ENCODE data around the gene CPSF4L.

The CPSF4L gene

DNA sequence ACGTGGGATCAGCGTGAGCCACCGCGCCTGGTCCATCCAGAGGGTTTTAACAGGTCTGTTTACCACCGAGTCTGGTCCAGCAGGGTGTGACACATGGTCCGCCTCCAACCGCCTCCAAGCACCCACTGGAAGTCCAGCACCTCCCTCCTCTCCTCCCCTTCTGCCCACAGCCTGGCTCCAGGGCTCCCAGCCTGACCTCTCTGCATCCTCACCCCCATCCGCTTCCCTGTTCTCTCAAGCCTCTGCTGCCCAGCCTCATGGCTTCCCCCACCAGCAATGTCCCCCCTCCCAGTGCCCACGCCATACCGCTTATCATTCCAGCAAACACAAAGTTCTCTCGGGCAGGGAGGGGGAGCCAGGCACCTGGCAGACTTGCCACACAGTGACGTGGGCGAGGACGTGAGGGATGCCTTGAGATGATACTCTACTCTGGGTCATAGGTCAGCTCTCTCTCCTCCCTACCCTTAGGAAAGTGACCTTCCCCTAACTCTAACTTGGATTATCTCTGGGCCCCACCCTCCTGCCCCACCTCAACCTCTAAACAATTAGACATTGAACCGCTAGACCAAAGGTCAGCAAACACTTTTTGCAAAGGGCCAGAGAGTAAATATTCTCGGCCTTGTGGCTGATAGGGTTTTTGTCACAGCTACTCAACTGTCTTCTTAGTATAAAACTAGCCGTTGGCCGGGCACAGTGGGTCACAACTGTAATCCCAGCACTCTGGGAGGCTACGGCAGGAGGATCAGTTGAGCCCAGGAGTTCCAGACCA is 27.0 kb upstream of the CPSF4L start:
- DNase-seq: no peak

DNA sequence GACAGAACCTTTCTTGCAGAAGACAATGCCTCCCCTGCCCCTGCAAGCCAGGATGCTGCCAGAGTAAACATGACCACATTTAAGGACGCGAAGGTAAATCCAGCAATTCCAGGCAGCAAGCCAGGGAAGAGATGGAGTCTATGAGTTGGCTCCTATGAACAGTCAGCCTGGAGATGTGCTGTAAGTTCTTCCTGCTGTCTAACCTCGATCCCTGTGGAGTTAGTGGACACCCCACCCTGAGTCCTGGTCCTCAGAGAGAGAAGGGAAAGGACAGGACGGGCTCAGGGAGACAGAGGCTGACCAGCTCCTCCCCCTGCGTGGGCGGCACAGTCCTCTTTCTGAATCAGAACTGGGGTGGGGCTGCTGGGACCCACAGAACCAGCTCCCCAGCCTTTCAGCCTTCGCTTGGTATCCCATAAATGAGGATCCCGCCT is 25.2 kb upstream of the CPSF4L start:
- DNase-seq: no peak

DNA sequence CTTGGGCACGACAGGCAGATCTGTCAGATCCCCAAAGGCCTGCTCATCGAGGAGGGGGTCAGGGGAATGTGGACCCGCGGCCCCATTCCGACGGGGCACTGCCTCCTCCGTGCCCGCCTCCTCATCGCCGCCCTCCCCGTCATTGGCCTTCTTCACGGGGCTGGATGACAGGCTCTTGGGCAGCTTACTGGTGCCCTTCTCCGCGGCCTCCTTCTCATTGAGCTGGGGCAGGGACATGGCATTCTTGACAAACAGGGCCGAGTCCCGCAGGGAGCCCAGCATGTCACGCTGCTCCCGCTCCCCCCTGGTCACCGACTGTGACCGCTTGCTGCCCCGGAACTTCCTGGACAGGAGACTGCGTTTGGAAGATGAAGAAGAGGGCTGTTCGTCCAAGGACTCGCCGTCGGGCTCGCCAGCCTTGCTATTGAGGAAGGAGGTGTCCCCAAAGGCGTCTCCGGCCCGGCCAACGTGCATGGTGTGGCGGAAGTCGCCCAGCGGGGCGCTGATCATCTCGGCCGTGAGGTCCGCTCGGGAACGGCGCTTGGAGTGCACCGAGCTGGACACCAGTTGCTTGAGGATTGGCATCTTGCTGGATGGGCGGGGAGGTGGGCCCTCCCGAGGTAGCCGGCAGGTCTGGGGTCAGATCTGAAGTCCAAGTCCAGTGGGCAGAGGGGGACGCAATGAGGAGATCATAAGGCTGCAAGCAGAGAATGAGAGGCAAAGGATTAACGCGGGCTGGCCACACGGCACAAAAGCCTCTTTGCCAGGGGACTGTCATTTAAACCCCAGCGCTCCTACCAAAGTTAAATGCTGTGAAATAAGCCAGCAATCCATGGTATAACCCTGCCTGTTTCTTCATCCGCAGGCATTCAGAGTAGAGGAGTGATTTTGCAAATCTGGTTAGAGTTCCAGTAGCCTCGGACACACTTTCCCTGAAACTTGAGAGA is 24.5 kb upstream of the CPSF4L start:
- no peak for DNase-seq

DNA sequence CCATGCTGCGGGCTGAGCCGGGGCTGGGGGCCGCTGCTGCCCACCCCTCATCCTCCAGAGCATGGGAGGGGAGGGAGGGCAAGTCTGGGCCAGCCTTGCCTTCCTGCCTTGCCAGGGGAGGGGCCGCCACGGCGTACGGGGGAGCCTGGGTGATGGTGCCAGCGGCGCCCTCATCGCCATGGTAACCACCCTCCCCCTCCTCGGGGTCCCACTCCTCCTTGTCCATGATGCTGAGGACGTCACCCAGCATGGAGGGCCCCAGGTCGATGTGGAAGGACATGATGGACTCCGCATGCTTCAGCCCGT is 23.9 kb upstream of the CPSF4L start:
- DNase-seq: no peak

DNA sequence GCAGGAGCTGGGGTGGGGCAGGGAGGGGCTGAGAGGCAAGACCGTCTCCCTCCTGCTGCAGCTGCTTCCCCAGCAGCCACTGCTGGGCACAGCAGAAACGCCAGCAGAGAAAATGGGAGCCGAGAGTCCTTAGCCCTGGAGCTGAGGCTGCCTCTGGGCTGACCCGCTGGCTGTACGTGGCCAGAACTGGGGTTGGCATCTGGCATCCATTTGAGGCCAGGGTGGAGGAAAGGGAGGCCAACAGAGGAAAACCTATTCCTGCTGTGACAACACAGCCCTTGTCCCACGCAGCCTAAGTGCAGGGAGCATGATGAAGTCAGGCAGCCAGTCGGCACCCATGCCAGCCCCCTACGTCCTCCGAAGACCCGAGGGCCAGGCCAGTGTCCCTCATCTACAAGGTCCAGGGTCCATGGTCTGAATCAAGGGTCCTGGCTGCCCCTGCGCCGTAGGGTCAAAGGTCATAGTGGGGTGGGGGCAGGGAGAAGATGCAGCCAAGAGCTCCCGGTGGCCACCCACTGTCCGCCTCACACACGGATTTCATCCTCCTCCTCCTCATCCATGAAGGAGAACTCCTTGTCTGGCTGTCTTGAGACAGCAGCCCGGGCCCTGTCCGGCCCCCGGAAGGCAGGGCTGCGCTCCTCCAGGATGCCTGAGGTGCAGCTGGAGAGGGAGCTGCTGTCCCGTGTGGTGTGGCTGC is 23.4 kb upstream of the CPSF4L start:
- DNase-seq: no peak

DNA sequence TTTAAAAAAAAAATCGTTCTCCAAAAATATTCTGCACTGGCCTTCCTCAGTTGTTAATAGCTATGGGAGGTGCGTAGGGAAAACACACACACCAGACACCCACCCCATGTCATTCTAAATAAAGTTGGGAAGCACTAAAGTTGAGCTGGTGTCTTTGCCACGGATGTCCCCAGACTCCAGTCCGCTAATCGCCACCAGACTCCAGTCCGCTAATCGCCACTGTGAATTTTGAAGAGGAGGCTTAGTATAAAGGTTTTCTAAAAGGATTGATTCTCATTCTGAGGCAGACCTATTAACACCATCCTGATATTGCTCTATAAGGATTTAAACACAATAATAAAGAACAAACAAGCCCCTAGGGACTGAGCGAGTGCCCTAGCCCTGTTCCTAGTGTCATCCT is 22.7 kb upstream of the CPSF4L start:
- no peak for DNase-seq

DNA sequence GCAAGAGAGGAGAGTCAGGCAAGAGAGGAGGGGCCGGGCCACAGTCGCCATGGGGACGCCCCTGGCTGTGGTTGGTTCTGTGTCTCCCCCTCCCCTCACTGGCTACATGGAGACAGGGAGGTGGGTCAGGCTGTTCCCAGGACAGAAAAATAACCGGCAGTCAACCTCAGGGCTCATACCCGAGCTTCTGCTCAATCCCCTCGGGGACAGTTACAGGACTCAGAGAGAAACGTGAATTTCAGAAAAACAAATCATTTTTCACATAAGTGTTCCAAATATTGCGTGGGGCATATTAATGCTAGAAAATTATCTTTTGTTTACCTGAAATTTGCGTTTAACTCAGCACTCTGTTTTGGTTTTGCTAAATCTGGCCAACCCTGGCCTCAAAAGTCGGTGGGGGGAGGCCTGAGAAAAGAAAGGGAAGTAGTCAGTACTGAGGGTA is 22.2 kb upstream of the CPSF4L start:
- DNase-seq: no peak

DNA sequence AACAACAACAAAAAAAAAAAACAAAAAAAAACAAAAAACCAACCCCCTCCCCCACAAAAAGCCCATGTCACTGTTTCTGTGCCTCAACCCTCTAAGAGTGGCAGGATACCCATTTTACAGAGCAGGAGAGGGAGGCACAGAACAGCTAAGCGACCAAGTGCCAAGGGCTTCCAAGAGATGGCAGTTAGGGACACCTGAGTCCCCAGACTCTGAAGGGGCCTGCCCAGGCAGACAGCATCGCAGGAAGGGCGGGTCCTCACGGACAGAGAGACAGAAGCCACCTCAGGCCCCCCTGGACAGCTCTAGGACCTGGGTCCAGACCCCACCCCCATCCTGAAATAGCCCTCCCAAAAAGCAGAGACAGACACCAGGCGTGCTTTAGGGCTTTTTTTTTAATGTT is 21.6 kb upstream of the CPSF4L start:
- no peak for DNase-seq

DNA sequence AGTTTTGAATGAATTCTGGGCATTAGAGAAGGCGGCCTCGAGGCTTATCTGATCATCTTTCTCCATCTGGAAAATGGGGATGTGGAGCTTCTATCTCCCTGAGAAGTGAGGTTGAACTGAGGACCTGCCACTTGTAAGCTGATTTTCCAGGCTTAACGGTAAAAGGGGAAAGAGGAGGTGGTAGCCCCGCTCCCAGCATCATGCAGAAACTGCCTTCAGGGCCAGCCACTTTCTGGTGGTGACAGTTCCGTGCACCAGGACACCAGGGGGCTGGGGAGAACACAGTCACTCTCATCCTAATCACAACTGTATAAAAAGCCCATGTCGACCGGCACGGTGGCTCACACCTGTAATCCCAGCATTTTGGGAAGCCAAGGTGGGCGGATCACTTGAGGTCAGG is 20.9 kb upstream of the CPSF4L start:
- DNase-seq: no peak

DNA sequence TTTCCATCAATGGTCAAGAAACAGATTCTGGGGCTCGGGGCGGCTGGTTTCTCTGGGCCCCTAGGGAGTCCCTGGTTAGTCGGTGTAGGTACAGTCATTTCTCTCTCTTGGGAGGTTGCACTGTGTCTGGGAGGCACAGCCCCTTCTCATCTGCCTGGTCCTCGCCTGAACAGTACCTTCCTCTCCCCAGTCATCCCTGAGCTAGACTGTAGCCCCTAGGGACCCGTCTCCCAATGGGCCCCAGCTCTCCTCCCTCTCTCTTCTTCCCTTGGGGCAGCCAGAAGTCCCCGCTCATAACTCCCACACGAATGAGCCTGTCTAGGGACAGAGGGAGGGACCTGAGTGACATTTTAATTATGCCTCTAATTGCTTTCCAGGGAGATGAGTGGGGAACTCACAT is 20.2 kb upstream of the CPSF4L start:
- DNase-seq: no peak

DNA sequence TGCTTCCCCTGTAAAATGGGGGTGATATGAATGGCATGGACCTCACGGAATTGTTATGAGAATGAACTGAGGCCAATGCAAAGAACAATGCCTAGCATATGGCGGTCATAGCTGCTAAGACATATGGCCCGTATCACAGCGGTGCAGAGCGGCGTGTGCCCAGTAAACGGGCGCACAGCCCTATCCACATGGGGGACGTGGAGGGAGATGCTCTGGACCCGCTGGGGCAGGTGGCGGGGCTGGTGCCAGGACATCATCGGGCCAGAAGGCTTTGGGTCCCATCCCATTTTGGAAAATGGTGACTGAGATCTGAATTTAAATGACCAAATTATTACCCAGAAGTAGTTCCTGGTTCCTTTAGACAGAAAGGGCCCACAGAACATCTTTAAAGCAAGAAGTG is 18.5 kb upstream of the CPSF4L start:
- DNase-seq: no peak

DNA sequence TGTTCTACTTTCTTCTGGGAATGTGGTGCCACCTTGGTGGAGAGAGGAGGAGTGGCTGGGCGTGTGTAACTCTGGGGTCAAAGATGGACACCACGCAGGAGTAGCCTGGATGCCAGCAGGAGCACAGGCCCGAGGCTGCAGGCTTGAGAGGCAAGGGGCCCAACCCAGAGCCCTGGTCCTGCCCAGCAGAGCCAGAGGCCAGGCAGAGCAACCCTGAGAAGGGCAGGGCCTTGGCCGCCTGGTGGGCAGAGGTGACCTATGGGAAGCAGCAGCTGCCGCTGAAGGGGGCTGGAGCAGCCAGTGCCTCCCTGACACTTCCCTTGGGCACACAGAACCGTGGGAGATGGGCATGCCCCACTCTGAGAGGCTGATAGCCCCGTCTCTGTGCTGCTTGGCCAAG is 18.0 kb upstream of the CPSF4L start:
- no peak for DNase-seq

DNA sequence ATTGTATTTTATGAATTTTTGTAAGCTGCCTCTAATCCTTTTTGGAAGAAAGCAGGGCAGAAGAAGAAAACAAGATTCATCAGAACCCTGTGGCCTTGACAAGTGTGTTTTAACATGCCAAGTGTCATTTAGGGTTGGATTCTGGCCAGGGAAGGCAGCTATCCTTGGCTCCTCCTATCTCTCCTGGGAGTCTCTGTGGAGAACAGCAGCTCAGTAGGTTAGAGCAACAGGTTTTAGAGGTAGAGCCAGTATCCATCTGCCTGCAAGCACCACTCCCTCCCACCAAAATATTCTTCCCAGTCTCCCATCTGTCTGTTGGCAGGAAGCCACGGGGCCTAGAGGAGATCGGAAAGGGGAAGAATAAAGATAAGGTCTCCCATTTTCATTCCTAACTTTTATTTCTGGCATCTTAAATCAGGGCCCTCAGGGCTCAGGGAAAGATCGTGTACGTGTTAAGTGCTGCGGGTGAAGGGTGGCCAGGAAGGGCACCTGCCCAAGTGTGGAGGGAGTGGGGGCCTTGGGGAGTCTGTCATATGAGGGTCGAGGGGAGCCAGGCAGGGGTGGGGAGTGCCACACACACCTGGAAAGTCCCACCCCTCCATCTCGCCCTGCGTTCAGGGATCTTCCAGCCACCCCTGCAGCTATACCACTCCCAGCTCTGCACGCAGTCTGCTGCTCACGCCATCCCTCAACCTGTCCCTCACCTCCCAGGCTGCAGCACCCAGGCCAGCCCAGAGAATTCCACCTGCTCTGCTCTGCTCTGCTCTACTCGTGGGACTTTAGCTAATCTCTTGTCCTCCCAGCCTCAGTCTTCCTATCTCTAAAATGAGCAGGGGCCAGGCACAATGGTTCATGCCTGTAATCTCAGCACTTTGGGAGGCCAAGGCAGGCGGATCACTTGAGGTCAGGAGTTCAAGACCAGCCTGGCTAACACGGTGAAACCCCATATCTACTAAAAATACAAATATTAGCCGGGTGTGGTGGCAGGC is 17.1 kb upstream of the CPSF4L start:
- DNase-seq: no peak

DNA sequence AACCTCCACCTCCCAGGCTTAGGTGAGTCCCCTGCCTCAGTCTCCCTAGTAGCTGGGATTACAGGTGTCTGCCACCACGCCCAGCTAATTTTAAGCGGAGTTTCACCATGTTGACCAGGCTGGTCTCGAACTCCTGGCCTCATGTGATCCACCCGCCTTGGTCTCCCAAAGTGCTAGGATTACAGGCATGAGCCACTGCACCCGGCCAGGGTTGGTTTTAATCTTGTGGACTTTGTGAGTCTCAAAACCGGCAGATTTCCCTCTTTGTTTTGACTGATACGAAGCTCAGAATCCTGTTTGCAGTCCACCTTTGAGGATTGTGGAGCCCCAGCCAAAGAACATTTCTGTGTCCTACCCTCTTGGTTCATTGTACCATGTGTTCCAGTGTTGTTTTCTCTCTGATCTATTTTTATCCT is 16.4 kb upstream of the CPSF4L start:
- no peak for DNase-seq

DNA sequence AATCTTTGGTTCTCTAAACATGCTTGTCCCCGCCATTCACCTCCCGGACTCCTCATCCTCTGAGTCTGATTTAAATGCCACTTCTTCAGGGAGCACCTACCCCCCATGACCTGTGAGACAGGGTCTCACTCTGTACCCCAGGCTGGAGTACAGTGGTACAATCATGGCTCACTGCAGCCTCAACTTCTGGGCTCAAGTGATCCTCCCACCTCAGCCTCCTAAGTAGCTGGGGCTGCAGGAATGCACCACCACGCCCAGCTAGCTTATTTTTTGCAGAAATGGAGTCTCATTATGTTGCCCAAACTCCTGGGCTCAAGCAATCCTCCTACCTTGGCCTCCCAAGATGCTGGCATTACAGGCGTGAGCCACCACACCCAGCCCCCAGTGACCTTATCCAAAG is 12.8 kb upstream of the CPSF4L start:
- DNase-seq: no peak

DNA sequence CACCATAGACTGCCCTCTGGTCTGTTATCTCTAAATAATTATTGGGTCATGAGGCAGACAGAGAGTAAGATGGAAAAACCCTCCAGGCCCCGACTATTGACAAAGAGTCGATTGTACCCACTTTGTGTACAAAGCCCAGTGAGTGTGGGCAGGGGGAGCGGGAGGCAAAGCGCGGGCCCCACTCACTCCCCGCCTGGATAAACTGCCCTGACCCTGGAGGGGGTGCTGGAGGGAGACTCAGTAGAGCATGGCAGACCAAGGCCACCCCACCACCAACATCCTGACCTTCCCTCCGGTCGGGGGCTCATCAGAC is 11.2 kb upstream of the CPSF4L start:
- no peak for DNase-seq

DNA sequence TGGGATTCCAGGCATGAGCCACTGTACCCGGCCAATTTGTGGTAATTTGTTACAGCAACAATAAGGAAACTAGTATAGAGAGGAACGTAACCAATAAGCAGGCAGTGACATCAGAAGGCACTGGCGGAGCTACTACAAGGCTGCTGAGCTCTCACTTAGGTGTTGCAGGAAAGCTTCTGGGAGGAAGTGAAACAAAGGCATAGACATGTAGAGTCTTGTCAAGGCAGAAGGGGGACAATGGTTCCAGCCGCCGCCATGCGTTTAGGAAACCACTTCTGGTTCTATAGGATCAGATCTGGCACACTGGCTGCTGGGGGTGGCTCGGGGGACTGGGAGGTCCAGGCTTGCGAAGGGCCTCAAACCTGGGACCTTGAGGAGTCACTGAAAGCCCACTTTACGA is 9.4 kb upstream of the CPSF4L start:
- no peak for DNase-seq

DNA sequence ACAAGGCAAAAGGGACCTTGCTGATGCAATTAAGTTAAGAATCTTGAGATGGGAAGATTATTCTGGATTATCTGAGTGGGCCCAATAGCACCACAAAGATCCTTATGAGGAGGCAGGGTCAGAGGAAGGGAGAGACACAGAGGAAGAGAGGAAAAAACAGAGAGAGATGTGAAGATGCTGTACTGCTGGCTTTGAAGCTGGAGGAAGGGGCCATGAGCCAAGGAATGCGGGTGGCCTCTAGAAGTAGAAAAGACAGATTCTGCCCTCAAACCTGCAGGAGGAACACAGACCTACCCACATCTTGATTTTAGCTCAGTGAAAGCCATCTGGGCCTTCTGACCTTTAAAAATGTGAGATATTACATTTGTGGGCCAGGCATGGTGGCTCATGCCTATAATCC is 8.1 kb upstream of the CPSF4L start:
- no peak for DNase-seq

DNA sequence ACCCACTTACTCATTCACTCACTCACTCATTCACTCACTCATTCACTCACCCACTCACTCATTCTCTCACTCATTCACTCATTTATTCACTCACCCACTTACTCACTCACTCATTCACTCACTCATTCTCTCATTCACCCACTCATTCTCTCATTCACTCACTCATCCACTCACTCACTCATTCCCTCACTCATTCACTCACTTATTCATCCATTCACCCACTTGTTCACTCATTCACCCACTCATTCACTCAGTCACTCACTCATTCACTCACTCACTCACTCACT is 7.6 kb upstream of the CPSF4L start:
- DNase-seq: no peak

DNA sequence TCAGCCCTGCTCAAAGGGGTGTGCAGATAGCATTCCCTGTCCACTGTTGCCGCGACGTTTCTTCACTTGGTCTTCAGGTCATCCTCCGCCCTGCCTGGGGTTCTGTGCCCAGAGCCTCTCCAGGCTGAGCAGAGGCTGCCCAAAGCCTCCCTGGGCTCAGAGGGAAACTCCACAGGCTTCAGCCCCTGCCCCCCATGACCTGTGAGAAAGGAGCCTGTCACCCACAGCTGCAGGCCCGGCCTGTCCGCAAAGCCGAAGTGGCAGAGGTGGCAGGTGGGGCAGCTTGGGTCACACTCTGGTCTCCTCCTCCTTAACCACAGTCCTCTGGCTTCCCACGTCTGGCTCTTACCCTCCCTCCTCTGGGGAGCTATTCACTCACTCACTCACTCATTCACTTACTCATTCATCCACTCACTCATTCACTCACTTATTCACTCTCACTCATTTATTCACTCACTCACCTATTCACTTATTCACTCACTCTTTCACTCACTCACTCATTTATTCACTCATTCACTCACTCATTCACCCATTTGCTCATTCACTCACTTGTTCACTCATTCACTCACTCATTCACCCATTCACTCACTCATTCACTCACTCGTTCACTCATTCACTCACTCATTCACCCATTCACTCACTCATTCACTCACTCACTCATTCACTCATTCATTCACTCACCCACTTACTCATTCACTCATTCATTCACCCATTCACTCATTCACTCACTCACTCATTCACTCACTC is 7.1 kb upstream of the CPSF4L start:
- peak; percentile 38 for DNase-seq

DNA sequence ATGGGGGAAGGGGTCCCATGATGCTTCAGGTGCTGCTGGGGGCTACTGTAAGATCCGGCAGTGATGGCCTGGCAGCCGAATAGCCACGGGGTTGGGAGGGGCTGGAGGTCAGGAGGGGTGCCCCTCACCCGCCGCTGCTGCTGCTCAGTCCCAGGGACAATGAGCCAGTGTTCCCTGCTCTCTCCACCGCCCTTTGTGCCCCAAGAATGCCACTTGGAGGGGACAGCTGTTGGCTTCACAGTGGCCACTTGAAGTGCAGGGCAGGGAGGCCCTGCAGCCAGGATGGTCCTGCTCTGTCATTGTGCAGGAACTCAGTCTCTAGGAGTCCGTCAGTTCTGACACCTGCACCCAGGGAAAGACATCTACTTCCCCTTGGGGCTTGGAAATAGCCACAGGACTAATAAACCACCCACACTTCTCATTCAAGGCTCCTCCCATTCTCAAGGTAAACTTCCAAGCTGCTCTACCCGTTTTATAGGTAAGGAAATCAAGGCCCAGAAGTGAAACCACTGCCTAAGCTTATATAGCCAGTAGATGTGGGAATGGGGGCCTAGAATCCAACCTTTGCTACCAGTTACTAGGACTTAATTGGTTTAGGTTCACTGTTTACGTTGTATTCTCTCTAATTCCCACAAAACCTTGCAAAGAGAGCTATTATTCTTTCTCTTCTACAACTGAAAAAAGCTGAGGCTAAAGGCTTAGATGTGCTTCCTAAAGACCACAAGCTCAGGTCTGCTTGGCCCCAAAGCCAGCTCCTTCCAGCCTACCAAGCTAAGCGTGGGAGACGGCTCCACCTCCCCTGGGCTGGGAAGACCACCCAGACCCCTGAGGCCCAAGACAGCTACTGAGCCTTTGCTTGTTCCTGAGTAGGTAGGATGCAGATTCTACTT is 6.2 kb upstream of the CPSF4L start:
- no peak for DNase-seq
